ENCODE data around the gene GSG1L.

The GSG1L gene

DNA sequence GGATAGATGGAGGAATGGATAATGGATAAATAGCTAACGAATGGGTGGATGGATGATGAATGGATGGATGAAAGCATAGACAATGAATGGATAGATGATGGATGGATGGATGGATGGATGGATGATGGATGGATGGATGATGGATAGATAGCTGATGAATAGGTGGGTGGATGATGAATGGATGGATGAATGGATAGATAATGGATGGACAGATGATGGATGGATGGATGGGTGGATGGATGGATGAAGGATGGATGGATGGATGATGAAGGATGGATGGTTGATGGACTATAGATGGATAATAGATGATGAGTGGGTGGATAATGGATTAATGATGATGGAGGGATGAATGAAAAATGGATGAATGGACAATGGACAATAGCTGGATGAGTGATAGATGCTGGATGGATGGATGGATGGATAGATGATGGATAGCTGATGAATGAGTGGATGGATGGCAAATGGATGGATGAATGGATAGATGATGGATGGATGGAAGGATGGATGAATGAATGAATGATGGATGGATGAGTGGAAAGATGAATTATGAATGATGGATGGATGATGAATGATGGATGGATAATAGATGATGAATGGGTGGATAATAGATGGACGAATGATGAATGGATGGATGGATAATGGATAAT, 273.8 kb downstream of the GSG1L start:
- DNase-seq: no peak

DNA sequence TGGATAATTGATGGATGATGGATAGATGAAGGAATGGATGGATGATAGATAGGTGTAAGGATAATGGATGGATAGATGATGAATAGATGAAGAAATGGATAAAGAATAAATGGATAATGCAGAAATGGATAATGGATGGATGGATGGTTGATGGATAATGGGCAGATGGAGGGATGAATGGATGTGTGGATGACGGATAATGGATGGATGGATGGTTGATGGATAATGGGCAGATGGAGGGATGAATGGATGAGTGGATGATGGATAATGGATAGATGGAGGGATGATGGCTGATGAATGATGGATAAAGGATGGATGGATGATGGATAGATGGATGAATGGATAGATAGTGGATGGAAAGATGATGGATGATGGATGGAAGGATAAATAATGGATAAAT, 274.4 kb downstream of the GSG1L start:
- DNase-seq: no peak

DNA sequence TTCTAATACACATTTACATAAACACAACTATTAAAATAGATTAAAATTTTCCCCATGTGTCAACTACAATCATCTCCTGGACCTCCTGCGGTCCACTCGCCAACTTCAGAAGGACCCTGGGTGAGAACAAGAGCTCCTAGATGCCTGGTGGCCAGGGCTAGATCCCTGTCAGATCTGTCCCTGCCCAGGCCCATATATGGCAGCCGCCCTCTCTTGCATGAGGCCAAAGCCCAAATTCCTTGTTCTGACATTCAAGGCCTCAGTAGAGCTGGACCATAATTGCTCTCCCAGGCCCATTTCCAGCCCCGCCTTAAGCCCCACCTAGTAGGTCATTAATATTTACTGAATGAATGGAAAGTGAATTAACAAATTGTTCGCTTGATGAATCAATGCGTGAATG, 275.8 kb downstream of the GSG1L start:
- no peak for DNase-seq

DNA sequence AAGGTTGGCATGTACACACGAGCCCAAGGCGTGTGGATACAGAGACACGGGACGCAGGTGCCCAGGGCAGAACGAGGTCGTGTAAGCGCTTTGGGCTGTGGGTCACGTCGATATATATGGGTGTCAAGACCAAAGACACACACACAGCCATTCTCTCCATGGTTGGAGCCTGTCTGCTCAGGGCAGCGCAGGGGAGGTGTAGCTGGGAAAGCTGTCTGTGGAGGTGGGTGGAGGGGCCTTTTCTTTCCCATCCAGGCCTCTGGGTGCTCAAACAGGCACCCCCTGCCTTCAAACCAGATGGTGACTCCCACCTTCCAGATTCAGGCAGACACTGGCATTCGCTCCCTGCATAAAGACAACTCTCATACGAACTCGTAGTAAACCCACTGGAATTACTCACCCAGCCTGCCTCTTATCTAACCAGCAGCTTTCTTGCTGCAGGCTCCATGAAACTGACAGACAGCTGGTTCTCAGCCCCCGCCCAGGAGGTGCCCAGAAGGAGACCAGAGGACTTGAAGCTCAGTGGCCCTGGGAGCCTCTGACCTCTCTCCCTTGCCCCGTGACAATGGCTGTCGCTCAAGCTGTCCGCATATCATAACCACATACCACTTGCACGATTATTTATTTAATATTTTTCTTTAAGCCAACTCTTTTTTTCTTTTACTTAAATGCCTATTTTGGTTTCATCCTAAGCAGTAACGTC, 276.4 kb downstream of the GSG1L start:
- DNase-seq: no peak

DNA sequence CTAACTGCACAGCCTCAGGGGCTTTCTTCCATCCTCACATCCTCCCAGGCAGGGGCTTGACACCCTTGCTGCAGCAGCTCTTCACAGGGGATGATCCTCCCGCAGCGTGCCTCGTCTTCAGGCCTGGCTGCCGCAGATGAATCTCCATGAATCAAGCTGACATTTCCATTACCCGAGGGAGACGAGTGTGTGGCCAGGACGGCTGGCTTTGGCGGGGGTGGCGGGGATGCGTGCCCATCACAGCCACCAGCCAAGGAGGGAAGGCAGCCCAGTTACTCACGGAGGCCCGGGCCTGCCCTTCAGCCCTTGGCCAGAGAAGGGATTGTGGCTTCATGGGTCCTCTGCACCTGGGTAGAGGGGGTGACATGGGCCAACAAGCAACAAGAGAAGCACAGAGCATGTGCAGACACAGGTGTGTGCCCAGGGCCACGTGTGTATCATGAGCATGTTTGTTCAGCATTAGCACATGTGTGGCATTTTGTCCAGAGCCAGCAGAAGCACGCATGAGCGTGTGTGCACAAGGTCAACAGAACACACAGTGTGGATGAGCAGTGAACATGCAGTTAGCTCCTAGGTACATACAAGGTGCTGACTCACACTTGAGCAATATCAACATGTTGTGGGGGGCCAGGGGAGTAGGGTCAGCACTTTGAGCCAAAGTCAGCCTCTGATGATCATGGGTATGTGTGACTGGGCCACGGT, 277.1 kb downstream of the GSG1L start:
- no peak for DNase-seq

DNA sequence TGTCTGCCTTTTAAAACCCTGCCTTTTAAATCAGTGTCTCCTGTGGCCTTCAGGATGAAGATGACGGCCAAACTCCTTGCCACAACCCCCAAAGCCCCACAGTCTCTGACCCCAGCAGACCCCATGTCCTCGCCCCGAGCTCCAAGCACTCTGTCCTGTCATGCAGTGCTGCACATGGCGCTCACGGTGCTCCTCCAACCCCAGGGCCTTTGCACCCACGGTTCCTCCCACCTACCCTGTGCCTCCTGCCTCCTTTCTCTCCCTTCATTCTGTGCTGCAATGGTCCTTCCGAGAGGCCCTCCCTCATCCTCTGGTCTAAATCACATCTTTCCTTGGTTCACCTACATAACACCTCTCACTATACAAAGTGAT, 278.2 kb downstream of the GSG1L start:
- DNase-seq: no peak

DNA sequence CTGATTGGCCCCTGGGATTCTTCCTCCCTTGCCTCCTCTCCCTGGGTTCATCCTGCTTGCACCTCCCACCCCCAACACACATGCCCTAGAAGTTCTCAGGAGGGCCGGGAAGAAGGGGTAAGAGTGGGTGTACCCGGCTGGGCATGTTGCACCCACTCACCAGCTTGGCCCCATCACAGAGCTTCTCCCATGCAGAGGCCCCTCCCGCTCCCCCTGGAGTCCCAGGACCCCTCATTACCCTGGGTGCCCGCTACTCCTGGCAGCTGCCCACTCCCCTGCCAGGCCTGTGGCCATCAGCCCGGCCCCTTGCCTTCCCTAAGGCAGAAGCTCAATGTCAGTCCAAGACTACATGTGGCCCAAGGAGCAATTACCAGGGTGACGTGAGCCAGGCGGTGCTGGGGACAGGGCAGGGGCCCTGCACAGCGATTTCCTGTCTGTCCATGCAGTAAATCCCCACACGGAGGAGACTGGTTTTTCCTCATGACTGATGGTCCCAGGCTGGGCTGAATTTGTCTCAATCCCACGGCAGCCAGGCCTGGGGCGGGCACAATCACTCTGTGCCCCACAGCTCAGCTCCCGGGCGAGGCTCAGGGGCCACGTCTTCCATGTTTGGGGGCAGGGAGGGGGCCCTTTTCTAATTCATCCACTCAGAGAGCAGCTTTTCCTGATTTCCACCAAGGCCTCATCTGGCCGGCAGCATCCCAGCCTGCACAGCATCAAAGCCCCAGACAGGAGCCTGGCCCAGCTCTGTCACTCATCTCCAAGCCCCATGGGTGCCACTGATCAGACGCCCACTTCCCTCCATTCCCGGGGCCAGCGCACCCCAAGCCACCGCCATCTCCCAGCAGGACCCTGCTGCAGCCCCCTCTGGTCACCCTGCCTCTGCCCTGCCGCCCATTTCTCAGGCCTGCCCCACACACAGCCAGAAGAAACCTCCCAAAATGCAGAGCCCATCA, 278.9 kb downstream of the GSG1L start:
- no peak for DNase-seq

DNA sequence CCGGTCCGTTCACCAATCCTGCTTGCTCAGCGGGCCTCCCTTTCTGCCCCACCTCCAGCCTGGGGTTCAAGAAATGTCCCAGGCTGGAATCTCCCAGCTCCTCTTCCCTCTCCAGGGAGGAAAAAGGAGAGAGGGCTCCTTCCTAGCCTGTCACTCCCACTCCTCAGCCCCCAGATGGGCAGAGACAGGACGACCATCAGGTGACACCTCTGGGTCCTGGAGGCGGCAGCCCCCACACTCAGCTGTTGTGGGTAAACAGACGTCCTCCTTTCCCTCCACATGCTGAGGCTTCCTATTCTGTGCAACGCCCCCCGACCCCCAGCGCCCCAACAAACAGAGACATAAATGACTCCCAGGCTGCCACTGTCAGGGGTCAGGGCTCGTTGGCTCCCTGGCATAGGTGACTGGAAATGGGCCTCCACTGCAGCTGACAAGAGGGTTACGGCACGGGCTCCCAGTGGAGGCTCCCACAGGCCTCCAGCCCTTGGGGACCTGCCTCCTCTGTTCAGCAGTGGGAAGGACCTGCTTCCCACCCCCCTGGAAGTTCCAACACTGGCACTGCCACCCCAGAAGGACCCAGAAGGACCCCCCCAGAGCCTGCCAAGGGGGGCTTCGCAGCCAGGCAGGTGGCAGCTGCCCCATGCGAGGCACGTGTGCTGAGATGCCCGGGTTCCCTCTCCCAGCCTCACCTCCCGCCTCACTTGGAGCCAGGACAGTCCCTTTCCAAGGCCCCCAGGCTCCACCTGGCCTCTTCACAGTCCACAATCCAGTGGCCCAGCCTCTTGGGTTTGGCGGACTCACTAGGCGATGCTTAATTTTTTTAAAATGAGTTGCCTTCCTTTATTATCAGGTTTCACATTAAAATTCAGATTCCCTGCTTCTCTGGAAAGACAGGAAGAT, 281.3 kb downstream of the GSG1L start:
- DNase-seq: no peak

DNA sequence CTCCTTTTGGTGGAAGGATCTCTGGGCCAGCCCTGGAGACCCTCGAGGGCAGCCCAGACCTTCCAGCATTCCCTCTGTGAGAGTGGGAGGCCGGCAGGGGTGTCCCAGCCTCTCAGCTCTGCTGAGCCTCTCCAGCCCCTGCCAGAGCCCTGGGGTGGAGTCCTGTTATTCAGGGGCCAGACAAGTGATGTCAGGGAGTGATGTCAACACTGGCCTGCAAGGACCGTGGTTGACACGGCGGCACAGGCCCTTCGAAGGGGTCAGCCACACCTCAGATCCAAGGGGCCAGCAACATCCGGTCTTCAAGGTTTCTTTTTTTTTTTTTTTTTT, 282.4 kb downstream of the GSG1L start:
- no peak for DNase-seq

DNA sequence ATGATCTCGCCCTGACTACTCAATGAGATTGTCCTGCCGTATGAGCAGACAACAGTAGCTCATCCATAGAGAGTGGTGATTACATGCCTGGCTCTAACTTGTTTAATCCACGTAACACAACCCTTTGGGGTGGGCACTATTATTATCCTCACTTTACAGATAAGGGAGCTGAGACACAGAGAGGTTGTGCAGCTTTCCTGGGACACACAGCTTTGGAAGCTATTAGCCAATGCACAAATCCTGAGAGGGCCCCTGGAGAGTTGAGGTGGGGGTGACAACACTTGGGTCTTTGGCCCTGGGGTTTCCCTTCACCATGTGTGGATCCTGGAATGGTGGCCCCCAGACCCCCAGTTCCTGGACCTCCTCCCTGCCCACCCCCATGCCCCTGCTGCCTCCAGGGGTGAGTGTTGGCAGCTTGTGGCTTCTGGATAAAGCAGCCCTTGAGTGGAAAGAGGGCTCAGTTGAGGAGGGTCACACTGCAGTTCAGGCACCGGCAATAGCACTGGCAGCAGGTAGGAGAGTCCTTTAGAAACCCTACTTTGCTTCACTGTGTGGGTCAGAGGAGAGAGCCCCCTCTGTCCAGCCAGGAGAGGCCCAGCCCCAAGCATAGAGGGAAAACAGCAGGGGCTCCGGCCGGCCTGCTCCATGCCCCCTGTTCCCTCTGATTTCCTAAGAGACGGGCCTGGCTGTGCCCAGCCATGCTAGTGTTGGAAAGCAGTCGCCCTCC, 282.9 kb downstream of the GSG1L start:
- no peak for DNase-seq

DNA sequence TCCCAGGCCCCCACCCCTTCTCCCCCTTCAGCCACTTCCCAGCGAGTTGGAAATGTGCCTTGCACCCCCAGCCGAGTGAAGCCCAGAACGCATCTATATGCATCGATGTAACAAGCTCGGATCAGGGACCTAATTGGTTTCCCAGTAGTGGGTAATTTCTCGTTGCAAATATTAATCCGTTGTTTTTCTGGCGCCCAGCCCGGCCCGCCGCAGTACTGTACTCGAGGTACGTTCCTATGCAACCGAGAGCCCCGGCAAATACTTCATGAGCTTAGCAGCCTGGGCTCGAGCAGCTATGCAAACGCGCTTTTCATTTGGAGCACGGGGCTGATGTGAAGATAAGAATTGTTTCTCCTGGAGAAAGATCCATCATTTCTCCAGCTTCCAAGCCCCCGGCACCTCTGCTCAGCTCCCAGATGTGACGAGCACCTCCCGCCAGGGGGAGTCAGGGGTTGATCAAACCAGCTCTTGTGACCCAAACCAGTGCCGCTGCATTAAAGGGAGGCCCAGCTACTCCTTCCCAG, 283.8 kb downstream of the GSG1L start:
- no peak for DNase-seq

DNA sequence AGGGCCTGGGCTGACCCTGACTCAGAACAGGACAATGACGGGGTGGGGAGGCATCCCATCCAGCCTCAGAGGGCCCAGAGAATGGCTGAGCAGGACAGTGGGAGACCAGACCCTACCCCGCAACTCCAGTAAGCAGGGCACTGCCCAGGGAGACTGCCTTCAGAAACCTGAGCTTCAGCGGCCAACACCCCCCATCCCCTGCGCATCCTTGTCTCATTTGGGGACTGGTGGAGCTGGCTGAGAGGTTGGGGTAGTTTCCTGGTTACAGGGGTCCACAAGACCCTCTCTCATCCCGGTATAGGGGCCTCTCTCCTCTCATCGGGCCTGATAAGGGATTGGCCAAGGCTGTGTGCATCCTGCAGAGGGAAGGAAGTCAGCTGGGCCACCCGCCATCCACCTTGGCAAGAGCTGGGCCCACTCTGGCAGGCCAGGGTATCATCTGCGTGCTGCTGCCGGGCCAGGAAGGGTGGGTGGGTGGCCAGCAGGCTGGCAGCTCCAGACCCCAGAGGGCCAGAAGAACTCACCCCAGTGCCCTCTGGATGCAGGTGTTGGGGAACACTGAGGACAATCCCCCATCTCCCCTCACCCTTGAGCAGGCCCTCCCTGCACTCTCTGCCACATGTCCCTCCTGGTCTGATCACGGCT, 284.5 kb downstream of the GSG1L start:
- no peak for DNase-seq

DNA sequence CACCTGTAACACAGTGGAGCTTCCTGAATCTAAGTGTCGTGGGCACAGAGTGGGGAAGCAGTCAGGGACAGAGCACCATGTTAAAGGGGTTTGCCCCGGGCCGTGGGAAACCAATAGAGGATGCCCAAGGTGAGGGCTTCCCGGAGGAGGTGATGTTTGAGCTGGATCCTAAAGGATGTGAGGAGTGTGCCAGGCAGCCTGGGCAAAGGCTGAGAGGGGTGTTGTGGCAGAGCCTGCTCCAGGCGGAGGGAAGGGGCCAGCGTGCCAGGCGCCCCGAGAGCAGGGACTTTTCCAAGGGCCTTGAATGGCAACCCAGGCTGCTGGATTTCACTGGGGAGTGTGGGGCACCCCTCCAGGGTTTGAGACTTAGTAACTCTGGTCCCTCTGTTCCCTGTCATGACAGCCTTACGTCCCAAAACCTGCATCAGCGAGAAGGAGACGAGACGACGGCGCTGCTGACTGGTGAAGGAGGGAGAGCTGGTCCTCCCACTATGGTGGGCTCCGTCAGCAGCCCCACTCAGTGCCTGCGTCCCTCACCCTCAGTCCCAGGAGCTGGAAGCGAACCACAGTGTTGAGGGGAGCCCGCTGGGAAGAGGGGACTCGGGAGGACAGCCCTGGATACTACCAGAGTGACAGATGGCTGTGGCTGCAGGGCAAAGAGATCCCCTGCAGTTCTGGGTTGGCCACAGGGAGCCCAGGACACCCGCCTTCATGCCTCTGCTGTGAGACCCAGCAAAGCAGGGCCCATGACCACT, 285.2 kb downstream of the GSG1L start:
- DNase-seq: no peak

DNA sequence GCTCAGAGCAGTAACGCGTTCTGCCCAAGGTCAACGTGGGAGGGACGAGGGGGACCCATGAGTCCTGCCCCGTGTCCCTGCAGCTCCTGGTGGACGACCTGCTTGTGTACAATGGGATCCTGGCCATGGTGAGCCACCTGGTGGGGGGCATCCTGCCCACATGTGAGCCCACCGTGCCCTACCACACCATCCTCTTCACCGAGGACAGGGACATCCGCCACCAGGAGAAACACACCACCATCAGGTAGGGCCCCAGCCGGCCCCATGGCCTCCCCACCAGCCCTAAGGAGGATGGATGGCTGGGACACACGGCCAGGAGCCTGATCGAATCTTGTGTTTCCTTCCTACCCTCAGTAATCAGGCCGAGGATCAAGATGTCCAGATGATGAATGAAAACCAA, 286.0 kb downstream of the GSG1L start:
- DNase-seq: no peak

DNA sequence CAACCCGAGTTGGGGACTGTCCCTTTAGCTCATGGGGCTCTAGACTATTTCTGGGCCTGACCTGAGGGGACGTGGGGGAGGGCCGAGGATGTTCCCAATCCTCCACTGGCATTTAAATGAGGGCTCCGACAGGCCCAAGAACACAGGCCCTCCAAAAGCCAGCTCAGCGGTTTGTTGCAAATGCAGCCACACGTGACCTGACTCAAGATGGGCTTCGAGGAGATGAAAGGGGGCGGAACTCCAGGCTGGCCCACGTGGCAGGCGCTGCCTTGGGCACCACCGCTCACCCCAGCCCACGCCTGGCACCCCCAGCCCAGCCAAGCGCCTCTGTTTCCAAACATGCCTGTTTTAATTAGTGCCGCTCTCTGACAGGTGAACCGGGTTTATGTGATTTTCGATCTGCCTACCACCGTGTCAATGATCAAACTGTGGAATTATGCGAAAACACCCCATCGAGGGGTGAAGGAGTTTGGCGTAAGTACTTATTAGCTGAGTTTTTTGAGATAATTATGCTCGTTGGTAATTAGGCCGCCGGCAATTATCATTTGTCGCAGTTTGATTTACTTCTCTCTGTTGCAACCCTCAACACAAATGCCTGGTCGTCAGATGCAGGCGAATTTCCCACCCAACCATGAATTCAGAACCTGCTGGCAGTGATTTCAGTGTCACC, 286.8 kb downstream of the GSG1L start:
- no peak for DNase-seq

DNA sequence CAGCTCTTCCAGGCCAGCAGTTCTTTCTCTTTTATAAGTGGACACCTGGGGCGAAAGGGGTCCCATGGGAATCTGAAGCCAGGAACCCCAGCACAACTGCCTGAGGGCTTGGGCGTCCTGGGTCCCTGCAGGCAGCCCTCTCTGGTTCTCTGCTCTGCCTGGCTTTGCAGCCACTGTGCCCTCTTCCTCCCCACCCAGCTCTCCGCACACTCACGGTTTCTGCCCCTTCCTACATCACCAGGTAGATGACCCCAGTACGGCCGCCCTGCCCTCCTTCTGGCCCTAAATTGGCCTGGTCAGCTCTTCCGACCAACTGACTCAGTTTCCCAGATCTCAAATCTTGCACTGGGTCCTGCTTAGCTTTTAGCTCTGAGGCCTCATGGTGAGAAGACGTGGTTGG, 288.3 kb downstream of the GSG1L start:
- DNase-seq: no peak

DNA sequence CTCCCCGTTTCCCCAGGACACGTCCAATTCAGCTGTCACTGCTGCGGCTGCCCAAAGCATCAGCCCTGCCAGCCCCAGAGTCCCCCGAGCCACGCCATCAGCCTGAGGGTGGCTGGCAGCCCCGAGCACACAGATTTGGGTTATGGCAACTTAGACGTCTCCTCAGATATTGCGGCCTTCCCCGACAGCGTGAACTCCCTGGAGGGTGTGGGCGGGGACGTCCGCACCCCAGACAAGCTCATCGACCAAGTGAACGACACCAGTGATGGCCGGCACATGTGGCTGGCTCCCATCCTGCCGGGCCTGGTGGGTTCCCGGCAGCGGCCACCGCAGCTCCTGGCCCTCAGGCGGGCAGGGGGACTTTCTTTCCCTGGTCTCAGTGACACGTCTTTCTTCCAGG, 288.7 kb downstream of the GSG1L start:
- DNase-seq: no peak

DNA sequence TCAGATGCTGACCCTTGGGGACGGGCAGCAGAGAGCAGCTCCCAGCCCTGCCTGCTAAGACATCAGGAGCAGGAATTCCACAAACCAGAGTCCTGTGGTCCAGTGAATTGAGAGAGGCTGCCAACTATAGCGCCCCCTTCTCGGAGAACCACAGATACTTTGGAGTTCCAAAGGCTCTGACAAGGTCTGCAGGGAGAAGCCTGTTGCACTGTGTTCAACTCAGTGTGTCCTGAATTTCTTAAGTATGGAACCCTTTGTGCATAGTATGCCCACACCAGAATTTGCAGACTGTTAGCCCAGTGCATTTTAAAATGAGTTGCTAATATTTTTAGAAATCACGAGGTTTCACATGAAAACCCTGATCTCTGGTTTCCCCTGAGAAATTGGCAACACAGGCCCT, 290.2 kb downstream of the GSG1L start:
- no peak for DNase-seq

Data from right kidney (tissue), 1 donor.